Caki2 (cell line): Measurements from ENCODE around the gene CCDC71L. TPM values are rescaled to one million over a fixed set of nuclear protein-coding genes. Genes with fewer than 3 reads are reported as not detected.

Source experiments
- DNase-seq: peaks from one replicate; pipeline ENCODE4 v3.0.0-alpha.2; 2015; ENCODE audit warnings: low read depth
- in situ Hi-C: cut with HindIII; loops from 2 replicates; pipeline ENCODE4 v1.10.0; 2016; ENCODE audit warnings: low sequenced_read_pairs, low pct_unique_long_range_greater_than_20kb, mixed read lengths
- total RNA-seq: library from RNA; depleted of rRNA; stranded (reverse); fragments of >200 nt; shearing (Covaris generic); gene quantifications from 2 replicates; pipeline ENCODE4 v1.2.3, GENCODE V29; 2014; ENCODE audit warnings: low replicate concordance

Gene CCDC71L
- total RNA-seq, 1 experiment from 2014 or later, result 24.4 TPM

DNA sequence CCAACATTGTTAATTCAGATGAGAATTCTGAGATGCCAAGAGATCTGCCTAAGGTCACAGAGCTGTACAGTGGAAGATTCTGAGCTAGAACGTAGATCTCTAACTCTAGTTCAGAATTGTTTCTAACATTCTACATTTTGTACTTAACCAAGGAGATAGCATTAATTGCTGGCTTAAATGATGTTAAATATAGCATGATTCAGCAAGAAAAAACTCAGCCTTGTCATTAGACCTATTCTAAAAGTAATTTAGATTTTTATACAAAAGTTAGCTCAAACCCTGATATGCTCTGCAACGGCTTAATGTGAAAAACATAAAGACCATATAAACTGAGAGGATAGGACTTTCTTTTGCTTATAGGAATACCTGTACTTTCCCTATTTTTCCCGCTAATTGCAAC, 3.4 kb upstream of the CCDC71L start:
- in situ Hi-C loops, result no loop called here
- no peak for DNase-seq

DNA sequence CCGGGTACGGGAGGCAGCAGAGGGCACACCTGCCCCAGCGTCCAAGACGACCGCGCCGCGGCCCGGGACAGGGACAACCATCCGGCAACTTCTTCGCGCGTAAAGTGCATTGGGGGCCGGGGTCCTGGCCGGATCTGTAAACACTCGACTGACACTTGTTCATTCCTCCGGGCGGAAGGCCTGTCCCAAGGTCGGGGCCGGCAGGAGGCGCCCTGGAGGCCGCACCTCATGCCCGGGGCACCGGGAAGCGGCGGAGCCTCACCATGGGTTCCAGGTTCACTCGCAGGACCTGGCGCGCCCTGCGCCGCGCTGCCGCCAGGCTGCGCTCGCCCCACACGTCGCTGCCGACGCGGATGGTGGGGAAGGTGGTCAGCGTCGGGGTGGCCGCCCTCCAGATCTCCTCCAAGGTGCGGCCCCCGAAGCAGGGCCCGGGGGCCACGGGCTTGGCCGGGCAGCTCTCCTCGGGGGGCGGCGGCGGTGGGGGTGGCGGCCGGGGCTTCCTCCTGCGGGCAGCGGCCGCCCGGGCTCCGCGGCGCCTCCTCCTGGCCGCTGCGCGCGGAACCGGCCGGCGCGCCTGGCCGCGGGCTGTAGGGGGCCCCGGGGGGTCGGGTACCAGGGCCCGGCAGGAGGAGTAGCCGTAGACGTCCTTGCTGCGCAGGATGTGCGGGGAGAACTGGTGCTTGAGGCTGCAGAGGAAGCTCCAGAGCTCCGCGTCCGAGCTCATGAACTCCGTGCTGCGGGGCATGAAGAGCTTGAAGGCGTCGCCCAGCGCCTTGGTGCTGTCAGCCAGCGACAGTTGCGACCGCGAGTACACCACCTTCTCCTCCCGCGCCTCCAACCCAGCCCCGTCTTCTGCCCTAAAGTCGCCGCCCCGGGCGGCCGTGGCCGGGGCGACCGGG, 746 bp downstream of the CCDC71L start:
- in situ Hi-C loops, result no loop called here
- DNase-seq, result peak; percentile 82

DNA sequence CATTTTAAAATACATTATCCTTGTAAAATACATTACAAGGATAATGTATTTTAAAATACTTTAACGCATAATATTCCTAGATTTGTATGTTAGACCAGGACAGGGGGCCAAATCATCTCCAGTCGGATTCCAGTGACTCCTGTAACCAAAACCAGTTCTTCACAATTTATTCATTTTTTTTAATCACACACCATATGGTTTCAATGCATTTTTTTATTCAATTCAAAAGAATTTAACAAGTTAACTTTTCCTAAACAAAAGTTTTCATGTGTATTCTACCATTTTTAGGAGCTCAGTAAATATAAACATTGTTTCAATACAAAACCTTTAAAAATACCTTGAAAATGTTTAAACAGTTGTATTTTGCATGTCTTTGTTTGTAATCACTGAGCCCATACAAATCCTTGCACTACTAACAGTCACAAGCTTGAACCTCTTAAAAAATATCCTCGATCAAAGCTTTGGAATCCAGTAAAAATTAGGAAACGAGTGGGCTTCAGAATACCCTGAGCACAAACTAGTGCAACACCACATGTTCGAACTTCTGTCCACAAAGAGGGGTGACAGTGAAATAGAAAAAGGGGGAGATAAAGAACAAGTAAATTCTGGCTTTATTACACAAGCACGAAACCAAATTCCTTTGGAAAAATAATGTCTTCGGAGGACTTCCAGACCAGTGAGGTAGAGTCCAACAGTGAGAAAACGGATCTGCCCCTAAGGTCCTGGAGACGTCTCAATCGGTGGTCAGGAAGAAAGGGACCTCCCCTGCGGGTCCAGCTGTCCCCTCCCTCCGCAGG, 1.6 kb downstream of the CCDC71L start:
- in situ Hi-C loops, result no loop called here
- no peak for DNase-seq

DNA sequence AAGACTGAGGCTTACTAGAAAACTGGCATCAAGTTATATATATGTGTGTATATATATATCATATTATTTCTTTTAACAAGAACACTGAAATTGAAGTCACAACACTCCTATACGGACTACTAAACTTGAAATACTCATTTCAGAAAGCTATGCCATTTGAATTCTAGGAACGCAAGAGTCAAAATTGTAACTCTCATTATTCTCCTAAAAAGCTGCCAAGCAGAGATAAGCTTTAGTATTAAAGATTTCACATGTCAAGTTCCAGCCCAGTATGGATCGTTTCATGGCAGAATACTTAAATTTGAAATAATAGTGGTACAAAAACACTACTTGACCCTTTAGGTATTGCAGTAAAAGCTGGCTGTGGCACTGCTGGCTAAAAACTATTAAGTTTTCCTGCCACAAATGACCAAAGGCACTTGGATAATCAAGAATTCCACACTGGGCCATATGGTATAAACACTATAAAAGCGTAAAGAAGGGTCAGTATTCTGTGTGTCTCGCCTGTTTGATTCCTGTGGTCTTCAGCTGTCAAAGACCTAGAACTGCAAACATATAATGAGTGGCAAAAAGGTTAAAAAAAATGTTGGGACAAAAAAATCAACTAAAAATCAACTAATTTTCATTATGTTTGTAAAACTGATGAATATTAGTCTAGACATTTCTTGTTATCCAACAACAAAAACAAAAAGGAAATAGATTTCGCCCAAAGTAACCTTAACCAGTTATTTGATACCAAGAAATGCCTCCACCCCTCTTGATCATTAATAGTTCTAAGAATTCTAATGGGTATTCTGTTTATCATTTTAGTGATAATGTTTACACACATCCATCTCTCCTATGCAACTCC, 2.4 kb downstream of the CCDC71L start:
- in situ Hi-C loops, result no loop called here
- no peak for DNase-seq

DNA sequence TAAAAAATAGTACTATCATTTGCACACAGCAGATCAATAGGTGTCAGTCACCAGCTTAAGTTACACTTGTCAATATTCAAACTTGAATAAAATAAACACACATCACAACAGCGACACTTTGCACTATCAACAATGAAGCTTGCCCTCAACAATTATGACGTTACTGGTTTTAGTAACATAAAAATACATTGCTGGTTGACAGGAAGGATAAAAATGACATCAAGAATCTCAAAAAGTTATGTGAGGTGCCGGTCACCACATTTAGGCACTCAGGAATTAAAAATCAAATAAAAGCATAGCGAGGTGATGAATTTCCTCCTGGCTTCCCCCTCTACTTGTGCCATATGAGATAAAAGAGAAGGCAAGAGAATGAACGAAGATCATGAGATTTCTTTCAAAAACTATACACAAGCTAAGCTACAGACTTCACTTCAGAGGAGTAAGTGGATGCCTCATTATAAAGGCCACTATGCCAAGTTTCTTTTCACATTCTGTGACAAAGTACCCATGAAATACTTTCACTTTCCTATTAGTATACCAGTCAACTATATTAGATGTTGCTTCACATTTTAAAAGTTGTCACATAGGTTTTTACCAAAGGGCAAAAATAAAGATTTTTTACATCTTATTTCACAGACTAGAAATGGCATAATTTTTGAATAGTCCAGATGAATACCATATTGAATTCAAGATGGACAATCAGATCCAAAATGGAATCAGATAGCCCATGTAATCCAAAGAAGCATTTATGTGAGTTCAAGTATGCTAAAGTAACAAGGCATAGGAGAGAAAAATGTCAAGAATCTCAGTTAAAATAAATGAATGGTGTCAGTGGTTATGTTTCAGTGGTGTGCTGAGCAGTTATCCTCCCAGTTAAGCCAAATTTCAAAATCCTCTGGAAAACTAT, 3.6 kb downstream of the CCDC71L start:
- DNase-seq, result no peak
- in situ Hi-C loops, result no loop called here

DNA sequence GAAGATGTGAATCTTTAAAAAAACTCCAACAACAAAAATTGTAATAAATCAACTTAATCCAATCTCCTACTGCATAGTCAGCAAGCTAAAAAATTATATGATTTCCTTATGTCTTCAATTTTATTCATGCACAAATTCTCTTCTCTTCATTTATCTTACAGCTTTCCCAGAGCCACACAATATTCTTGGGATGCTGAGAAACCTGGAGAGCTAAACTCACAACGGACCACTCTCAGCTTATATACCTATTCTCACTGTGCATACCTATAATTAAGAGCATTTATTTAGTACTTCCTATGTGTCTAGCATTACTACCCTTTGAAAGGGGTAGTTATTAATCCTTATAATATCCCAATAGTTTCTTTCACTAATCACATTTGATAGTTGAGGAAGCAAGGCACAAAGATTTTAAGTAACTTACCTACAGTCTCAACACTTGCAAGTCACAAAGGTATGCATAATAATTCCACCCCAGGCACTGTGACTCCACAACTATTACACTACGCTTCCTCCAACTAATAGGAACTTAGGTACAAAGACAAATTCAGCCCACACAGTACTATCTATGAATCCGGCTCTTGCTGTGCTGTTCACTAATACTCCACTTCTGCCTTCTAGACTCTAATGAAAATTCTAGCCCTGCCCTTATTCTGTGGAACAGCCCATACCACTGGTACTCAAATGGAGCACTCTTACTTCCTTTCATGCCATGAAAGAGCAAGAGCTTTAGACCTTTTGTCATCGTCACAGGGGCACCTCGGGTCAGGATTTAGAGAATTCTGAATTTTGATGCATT, 5.1 kb downstream of the CCDC71L start:
- in situ Hi-C loops, result no loop called here
- DNase-seq, result no peak

DNA sequence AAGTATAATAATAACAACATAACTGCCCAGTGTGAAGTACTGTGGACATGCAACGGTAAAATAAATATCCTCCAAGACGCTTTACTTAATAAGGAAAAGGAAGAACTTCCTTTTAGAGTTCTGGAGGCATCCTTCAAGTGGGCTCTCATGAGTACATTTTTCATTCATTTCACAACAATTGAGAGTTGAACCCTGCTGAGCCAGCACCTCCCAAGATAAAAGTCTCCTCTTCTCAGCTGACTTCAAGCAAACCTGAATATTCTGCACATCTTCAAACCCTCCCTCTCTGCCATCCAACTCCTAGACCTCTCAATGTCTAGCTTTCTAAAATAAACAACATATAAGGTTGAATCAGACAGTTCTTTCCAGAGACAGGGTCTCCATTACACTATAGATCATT, 7.5 kb downstream of the CCDC71L start:
- no peak for DNase-seq
- in situ Hi-C loops, result no loop called here

DNA sequence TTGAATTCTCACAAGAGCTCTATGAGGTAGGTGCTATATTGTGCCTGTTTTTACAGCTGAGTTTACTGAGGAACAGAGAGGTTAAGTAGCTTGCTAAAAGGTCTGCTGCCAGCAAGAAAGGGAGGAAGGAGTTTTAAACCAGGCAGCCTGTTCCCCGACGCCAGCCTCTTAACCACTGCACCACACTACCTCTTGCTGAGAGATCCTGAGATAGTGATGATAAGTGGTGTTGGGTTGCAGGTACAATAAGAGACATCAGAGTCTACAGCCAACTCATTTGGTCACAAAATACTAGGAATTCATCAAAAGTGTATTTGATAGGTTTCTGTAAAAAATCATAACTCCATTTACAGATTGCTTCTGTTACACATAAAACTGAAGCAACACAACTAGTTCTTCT, 8.0 kb downstream of the CCDC71L start:
- DNase-seq, result no peak
- in situ Hi-C loops, result no loop called here

DNA sequence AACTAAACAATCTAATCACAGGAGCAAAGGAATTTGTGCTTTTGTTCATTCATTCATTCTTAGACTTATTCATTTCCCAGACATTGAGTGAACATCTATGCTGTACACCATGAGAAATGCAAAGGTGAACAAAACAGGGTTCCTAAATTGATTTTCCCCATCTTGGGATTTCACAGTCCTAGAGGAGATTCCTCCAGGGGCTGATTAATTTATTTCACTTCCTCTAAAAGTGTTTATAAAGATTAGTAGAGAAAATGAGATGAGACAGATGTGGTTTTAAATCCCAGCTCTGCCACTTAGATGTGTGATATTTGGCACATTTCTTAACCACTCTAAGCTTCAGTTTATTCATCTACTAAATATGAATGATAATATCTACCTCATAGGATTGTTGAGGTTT, 8.9 kb downstream of the CCDC71L start:
- in situ Hi-C loops, result no loop called here
- no peak for DNase-seq

DNA sequence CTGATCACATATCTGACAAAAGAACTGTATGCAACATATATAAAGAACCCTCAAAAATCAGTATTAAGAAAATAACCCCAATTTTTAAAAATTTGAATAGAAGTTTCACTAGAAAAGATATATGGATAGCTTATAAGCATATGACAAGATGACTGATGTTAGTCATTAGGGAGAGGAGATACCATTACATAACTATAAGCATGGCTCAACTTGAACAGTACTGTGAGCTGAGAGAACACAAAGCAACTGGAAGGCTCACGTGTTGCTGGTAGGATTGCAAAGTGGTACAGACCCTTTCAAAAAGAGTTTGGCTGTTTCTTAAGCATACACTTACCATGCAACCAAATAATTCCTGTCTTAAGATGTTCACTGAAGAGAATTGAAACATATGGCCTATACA, 14.7 kb downstream of the CCDC71L start:
- in situ Hi-C loops, result no loop called here
- DNase-seq, result no peak

DNA sequence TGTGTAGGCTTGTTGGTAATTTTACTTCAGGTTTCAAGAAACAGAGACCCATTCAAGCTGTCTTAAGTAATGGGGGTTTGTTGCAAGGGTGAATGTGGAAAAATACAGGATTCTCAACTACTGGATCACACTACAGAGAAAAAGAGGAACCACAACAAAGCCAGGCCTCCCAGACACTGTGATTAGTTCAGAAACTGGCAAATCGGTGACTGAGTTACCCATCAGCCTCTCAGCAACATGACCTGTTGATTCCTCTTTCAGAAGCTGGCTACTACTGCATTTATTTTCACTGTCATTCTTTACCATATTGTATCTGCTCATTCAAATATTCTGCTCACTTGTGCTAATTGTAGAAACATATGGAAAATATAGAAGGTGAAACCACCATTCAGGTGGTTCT, 16.0 kb downstream of the CCDC71L start:
- no peak for DNase-seq
- in situ Hi-C loops, result no loop called here

DNA sequence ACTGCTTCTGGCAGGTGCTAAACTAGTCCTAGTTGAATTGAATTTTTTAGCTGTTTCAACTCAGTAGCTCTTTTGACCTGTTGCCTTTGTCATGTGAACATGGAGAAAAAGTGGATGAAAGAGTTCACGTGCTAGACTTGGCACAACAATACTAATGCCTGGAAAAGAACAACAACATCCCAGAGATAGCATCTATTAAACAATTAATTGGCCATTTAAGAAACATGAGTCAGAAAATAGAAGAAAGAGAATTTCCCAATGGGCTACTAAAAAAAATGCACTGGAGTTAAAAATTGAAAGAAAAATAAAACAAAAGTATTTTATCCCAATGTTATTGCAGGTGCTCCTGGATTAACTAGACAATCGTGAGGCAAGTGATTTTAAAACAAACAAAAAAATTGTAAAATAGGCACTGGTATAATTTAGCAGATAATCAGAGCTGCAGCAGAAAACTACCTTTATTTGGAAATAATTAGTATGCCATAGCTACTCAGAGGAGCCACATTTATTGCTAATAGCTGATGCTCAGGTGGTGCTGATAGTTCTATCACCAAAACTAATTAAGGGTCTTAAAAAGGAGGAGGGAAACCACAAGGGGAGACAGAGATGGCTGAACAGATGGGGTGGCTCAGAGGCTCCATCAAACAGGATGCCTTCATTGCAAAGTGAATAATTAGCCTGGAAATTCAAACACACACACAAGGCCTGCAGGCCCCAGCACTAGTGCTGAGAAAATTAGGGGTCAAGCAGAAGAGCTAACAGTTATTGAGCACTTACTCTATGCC, 17.6 kb downstream of the CCDC71L start:
- no peak for DNase-seq

DNA sequence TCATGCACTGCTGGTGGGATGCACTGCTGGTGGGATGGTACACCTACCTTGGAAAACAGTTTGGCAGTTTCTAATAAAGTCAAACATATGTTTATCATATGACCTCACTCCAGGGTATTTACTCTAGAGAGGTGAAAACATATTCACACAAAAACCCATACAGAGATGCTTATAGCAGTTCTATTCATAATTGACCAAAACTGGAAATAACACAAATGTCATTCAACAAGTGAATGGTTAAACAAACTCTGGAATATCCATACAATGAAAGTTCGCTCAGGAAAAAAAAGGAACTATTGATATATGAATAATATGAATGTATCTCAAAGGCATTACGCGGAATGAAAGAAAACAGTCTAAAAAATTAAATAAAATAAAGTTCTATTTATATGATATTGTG, 19.5 kb downstream of the CCDC71L start:
- DNase-seq, result no peak
- in situ Hi-C loops, result no loop called here

More for the DNA sequence above, 17.6 kb downstream of the CCDC71L start:
- in situ Hi-C loops, result no loop called here

DNA sequence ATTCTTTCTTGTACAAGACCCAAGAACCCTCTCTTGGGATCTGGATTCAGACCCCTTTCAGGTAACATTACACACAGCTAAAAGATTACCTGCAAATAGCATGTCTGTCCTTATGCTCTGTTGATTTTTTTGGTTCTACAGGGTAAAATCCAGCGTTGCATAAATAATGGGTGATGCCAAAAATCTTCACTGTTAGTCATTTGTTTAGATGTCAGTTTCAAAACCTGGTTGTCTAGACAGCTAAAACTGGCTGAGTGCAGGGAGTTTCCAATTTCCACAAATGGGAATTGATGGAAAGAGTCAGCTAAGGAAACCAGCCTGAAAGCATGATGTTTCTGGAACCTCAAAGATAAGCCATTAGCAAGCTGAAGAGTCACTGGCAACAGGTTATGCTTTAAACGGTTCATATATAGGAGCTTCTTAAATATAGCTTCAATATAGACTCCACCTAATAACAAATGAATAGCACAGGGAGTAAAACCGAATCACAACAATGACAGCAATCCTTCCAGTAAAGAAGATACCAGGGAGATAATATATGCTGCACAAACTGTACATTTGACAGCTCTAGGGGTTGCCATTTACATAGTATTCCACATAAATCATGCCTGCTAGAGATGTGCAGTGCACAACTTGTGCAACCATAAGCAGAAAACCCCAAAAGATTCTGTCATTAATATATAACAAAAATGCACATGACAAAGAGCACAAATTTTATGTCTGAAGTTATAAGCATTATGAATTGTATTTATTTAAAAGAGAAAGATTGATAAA, 20.4 kb downstream of the CCDC71L start:
- DNase-seq, result no peak
- in situ Hi-C loops, result no loop called here

DNA sequence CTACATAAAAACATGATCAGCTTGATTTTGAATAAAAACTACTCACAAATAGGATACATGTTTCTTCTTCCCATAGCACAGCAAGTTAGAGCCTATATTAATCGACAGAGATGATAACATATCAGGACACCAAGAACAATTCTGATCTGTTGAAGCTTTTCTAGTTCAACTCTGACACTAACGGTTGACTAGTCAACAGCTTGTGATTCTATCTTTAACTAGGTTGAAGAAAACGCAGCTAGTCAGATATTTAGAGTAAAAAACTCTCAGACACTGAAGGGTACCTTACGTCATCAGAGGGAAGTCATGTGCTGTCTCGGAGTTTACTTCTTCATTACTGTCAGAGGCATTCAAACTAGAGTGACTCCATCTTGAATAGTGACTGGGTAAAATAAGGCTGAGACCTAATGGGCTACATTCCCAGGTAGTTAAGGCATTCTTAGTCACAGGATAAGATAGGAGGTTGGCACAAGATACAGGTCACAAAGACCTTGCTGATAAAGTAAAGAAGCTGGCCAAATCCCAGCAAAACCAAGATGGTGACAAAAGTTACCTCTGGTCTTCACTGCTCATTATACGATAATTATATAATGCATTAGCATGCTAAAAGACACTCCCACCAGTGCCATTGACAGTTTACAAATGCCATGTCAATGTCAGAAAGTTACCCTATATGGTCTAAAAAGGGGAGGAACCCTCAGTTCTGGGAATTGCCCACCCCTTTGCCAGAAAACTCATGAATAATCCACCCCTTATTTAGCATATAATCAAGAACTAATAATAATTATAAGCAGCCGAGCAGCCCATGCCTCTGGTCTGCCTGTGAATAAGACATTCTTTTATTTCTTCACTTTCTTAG, 21.3 kb downstream of the CCDC71L start:
- in situ Hi-C loops, result no loop called here
- DNase-seq, result no peak
